A549 (cell line): ENCODE measurements around the gene APCDD1L. TPM values are rescaled to one million over a fixed set of nuclear protein-coding genes. Genes with fewer than 3 reads are reported as not detected.

Source experiments
- ATAC-seq, 2 experiments: fragments of 200-7000 bp in 1 of 2; fragments of >200 bp in 1 of 2; cut with Nextera tagmentation in 1 of 2; cut with Tn5 transposase in 1 of 2; 3 replicates each; pipeline versions ENCODE4 v1.8.0 to v1.9.1; 2018 to 2020; ENCODE audit warnings: mild to moderate bottlenecking in 1 of 2, moderate library complexity in 1 of 2
- CTCF ChIA-PET: fragments of 300-600 bp; sonication (Branson Sonifier 250); formaldehyde crosslinking; extraction: SDS; loops from one replicate; lab custom pipeline; 2021; ENCODE audit warnings: antibody characterized with exemption, inconsistent platforms; lab: Yijun Ruan, JAX
- POLR2A ChIA-PET: fragments of 350-600 bp; formaldehyde crosslinking; extraction: SDS; loops from one replicate; lab custom pipeline; 2021; ENCODE audit warnings: antibody characterized with exemption, inconsistent platforms; lab: Yijun Ruan, JAX
- DNase-seq, 2 experiments: peaks; one replicate each; pipeline versions ENCODE4 v3.0.0 to v3.0.0-alpha.2; 2011 to 2016; ENCODE audit warnings: low read depth in 1 of 2, low spot score in 1 of 2
- FAIRE-seq: peaks from 2 replicates; lab custom pipeline; 2011; peaks lifted over from hg19 to GRCh38; lab: Jason Lieb, UNC
- H3K27ac ChIP-seq, 2 experiments: fragments of >200 bp; sonication (Bioruptor Twin); formaldehyde crosslinking; 3 replicates each; pipeline ENCODE4 v1.5.1; 2016 to 2017
- H3K4me1 ChIP-seq: fragments of >200 bp; sonication (Bioruptor Twin); formaldehyde crosslinking; 3 replicates; pipeline ENCODE4 v1.6.1; 2016
- H3K4me2 ChIP-seq: fragments of >200 bp; sonication (Bioruptor Twin); formaldehyde crosslinking; 3 replicates; pipeline ENCODE4 v1.6.1; 2016
- H3K4me3 ChIP-seq: fragments of >200 bp; sonication (Bioruptor Twin); formaldehyde crosslinking; 3 replicates; pipeline ENCODE4 v1.5.1; 2016
- H3K9me3 ChIP-seq: fragments of >200 bp; sonication (Bioruptor Twin); formaldehyde crosslinking; 3 replicates; pipeline ENCODE4 v1.6.1; 2016
- BCL3 ChIP-seq: fragments of >200 bp; sonication (Bioruptor Twin); formaldehyde crosslinking; IDR thresholded peaks from 3 replicates; pipeline ENCODE4 v1.6.1; 2016
- CBX2 ChIP-seq: fragments of 200-600 bp; sonication (generic); IDR thresholded peaks from 2 replicates; pipeline ENCODE4 v1.6.1; 2016; ENCODE audit warnings: low read depth, mild to moderate bottlenecking, borderline replicate concordance
- CBX8 ChIP-seq: fragments of 200-600 bp; sonication (generic); IDR thresholded peaks from 2 replicates; pipeline ENCODE4 v1.6.1; 2016
- E2F6 ChIP-seq: IDR thresholded peaks from 2 replicates; pipeline ENCODE4 v1.6.1; 2012; ENCODE audit warnings: low read depth, borderline replicate concordance
- EP300 ChIP-seq, 2 experiments: fragments of >200 bp; sonication (Bioruptor Twin); formaldehyde crosslinking; IDR thresholded peaks; 2 replicates in 1 of 2; 3 replicates in 1 of 2; pipeline ENCODE4 v1.6.1; 2016 to 2017
- ESRRA ChIP-seq: fragments of 150-350 bp; IDR thresholded peaks from 2 replicates; pipeline ENCODE4 v1.6.1; 2014; ENCODE audit warnings: mild to moderate bottlenecking, low read length, borderline replicate concordance
- FOSB ChIP-seq: fragments of 250-450 bp; sonication (Bioruptor Pico); IDR thresholded peaks from 2 replicates; pipeline ENCODE4 v1.5.0; 2020; ENCODE audit warnings: mild to moderate bottlenecking, moderate library complexity
- HMGXB4 ChIP-seq: fragments of 250-450 bp; sonication (Bioruptor Pico); IDR thresholded peaks from 2 replicates; pipeline ENCODE4 v1.5.0; 2021; ENCODE audit warnings: mild to moderate bottlenecking, moderate library complexity, borderline replicate concordance
- HOXB13 ChIP-seq: fragments of 250-450 bp; sonication (Bioruptor Pico); IDR thresholded peaks from 2 replicates; pipeline ENCODE4 v1.5.0; 2020; ENCODE audit warnings: low read depth, mild to moderate bottlenecking, moderate library complexity
- HOXB5 ChIP-seq: fragments of 250-450 bp; sonication (Bioruptor Pico); IDR thresholded peaks from 2 replicates; pipeline ENCODE4 v1.5.0; 2020; ENCODE audit warnings: mild to moderate bottlenecking, moderate library complexity
- JUNB ChIP-seq: fragments of >200 bp; sonication (Bioruptor Twin); formaldehyde crosslinking; IDR thresholded peaks from 2 replicates; pipeline ENCODE4 v1.6.1; 2016
- KDM5A ChIP-seq: fragments of 200-600 bp; sonication (generic); IDR thresholded peaks from 2 replicates; pipeline ENCODE4 v1.6.1; 2016; ENCODE audit warnings: antibody characterized with exemption, mild to moderate bottlenecking
- MYC ChIP-seq: IDR thresholded peaks from 2 replicates; pipeline ENCODE4 v1.6.1; 2012; ENCODE audit warnings: mild to moderate bottlenecking, inconsistent platforms, low read length, improper control_type of control experiment, borderline replicate concordance
- NFE2L2 ChIP-seq: fragments of 150-350 bp; conservative IDR thresholded peaks from 2 replicates; pipeline ENCODE4 v1.6.1; 2014; ENCODE audit warnings: low read length
- NR3C1 ChIP-seq: fragments of >200 bp; sonication (Bioruptor Twin); formaldehyde crosslinking; IDR thresholded peaks from 3 replicates; pipeline ENCODE4 v1.6.1; 2017
- PHF8 ChIP-seq: fragments of 200-600 bp; sonication (generic); IDR thresholded peaks from 2 replicates; pipeline ENCODE4 v1.6.1; 2016; ENCODE audit warnings: low read depth, mild to moderate bottlenecking, antibody characterized with exemption, moderate library complexity, borderline replicate concordance
- POLR2A ChIP-seq: IDR thresholded peaks from 2 replicates; pipeline ENCODE4 v1.6.1; 2012; ENCODE audit warnings: mild to moderate bottlenecking, low read length
- POLR2AphosphoS2 ChIP-seq: conservative IDR thresholded peaks from 2 replicates; pipeline ENCODE4 v1.6.1; 2012; ENCODE audit warnings: low read length, improper control_type of control experiment, inconsistent platforms
- RARB ChIP-seq: fragments of 250-450 bp; sonication (Bioruptor Pico); IDR thresholded peaks from 2 replicates; pipeline ENCODE4 v1.8.0; 2021; ENCODE audit warnings: mild to moderate bottlenecking, moderate library complexity
- RCOR1 ChIP-seq: fragments of 150-350 bp; IDR thresholded peaks from 2 replicates; pipeline ENCODE4 v1.6.1; 2014; ENCODE audit warnings: antibody characterized with exemption, low read length, low read depth
- RFX5 ChIP-seq: fragments of 450-650 bp; IDR thresholded peaks from 2 replicates; pipeline ENCODE4 v1.7.1; 2014; ENCODE audit warnings: antibody characterized with exemption, mild to moderate bottlenecking, moderate library complexity
- USF2 ChIP-seq: fragments of 450-650 bp; IDR thresholded peaks from 2 replicates; pipeline ENCODE4 v1.6.1; 2014; ENCODE audit warnings: antibody characterized with exemption
- ZSCAN20 ChIP-seq: fragments of 250-450 bp; sonication (Bioruptor Pico); IDR thresholded peaks from 2 replicates; pipeline ENCODE4 v1.8.0; 2022; ENCODE audit warnings: mild to moderate bottlenecking, moderate library complexity
- WGBS: methylation state at CpG from one replicate; pipeline ENCODE4 v1.1.6; 2017; ENCODE audit errors: missing lambda C conversion rate; 5-methylcytosine and 5-hydroxymethylcytosine counted together
- polyA plus RNA-seq, 4 experiments: library from polyadenylated mRNA; depleted of rRNA in 3 of 4; stranded (reverse); fragments of >200 nt; fragmentation: RNase III in 1 of 4; extraction: RNeasy Plus Mini Kit Qiagen cat#74134 plus additional on column Dnase treatment in 1 of 4; gene quantifications; 2 replicates in 3 of 4; 3 replicates in 1 of 4; pipeline ENCODE4 v1.2.3, GENCODE V29; 2011 to 2017

APCDD1L gene
- polyA plus RNA-seq, 2 of the 4 experiments (the other 2 are of a cell fraction), result not detected

- no peak for FAIRE-seq
- Histone ChIP-seq H3K9me3 (no peaks in the 10 kb centered on the region), H3K4me3 (no peak overlapping the region), H3K4me1 (no peaks in the 10 kb centered on the region), H3K4me2 (no peak overlapping the region), H3K27ac (no peak overlapping the region)
- POLR2A ChIA-PET, result no interaction called here
- TF ChIP-seq ESRRA (no peak), RCOR1 (no peak), HOXB5 (CRISPR knock-in tag) (no peak), NFE2L2 (no peak), ZSCAN20 (no peak), FOSB (CRISPR knock-in tag) (no peak), EP300 (IDR thresholded peaks at IDR 0.05) (no peak), USF2 (no peak), E2F6 (no peak), BCL3 (no peak), CBX8 (no peak), MYC (no peak), POLR2AphosphoS2 (no peak), JUNB (no peak), HMGXB4 (no peak), NR3C1 (no peak), PHF8 (no peak), KDM5A (no peak)
- ATAC-seq, result no peak
- no peak for DNase-seq
- CTCF ChIA-PET, result interaction anchor here (1.3 to 2.7 kb wide), 2 partner anchors 15 to 189 kb away, joined by 3 to 9 read pairs; partner anchors contain the start of gene STX16
- WGBS, result 95% methylated on average over 6 of the region's 6 CpGs
These were observed 53.3 kb downstream of the APCDD1L start for GRCh38 chr20:58461899-58462298.

- TF ChIP-seq CBX2, result no peak
- no peak for TF ChIP-seq HMGXB4
- no peak for TF ChIP-seq HOXB13 (CRISPR knock-in tag)
- TF ChIP-seq RFX5, result no peak
- TF ChIP-seq POLR2A, result no peak
- TF ChIP-seq RARB (CRISPR knock-in tag), result no peak
- H3K4me1 ChIP-seq, result no peaks in the 10 kb centered on the region
- no peak overlapping the region for H3K4me3 ChIP-seq
- ChIA-PET POLR2A (no interaction called here), CTCF (interaction anchor here (0.6 to 4.9 kb wide), 4 partner anchors 11 to 19 kb away, joined by 3 to 33 read pairs (median 6); no protein-coding TSS in a partner anchor)
- no peak for FAIRE-seq
- no peak overlapping the region for H3K27ac ChIP-seq
- no peak overlapping the region for H3K4me2 ChIP-seq
- DNase-seq, result no peak
- WGBS, result 95% methylated on average over 8 of the region's 25 CpGs
- H3K9me3 ChIP-seq, result no peaks in the 10 kb centered on the region
- ATAC-seq, result no peak
These were observed 54.1 kb downstream of the APCDD1L start for GRCh38 chr20:58461104-58461503.
